Measurements from ENCODE around the gene NUMB. TPM values are rescaled to one million over a fixed set of nuclear protein-coding genes. Genes with fewer than 3 reads are reported as not detected.

The NUMB gene
- total and polyA plus RNA-seq, 2 of the 13 experiments (the other 11 are each of a cell fraction or from before 2014, with no cell fraction given), result 20.3 to 71.1 TPM

DNA sequence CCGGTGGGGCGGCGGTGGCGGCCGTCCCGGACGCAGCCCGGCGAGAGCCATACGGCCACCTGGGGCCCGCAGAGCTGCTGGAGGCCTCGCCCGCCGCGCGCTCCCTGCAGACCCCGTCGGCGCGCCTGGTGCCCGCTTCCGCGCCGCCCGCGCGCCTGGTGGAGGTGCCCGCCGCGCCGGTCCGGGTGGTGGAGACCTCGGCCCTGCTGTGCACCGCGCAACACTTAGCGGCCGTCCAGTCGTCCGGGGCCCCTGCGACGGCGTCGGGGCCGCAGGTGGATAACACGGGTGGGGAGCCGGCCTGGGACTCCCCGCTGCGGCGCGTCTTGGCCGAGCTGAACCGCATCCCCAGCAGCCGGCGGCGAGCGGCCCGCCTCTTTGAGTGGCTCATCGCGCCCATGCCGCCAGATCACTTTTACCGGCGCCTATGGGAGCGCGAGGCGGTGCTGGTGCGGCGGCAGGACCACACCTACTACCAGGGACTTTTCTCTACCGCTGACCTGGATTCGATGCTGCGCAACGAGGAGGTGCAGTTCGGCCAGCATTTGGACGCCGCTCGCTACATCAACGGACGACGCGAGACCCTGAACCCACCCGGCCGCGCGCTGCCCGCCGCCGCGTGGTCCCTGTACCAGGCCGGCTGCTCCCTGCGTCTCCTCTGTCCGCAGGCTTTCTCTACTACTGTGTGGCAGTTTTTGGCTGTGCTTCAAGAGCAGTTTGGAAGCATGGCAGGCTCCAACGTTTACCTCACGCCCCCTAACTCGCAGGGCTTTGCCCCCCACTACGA lies 33.1 kb upstream of the NUMB start (continued):
- TF ChIP-seq PHF8 (CRISPR knock-in tag; IDR thresholded peaks at IDR 0.05), result peak; percentile 4; the same call in 1 of the 2 replicates
- 0 out of 2 replicates have a peak, but pooled peaks have one; percentile 34 for TF ChIP-seq TMF1 (CRISPR knock-in tag; IDR thresholded peaks at IDR 0.05; ENCODE audit: low read depth)
- peak; percentile 52; the same call in 1 of the 2 replicates for TF ChIP-seq ZSCAN12 (CRISPR knock-in tag; IDR thresholded peaks at IDR 0.05)
- peak; percentile 70 for TF ChIP-seq RBFOX2 (IDR thresholded peaks at IDR 0.05; ENCODE audit: low read depth, low read length)
- peak; percentile 7 for TF ChIP-seq HNRNPK (IDR thresholded peaks at IDR 0.05; ENCODE audit: low read depth, low read length, poor library complexity, severe bottlenecking)
- TF ChIP-seq, protein P1, sequence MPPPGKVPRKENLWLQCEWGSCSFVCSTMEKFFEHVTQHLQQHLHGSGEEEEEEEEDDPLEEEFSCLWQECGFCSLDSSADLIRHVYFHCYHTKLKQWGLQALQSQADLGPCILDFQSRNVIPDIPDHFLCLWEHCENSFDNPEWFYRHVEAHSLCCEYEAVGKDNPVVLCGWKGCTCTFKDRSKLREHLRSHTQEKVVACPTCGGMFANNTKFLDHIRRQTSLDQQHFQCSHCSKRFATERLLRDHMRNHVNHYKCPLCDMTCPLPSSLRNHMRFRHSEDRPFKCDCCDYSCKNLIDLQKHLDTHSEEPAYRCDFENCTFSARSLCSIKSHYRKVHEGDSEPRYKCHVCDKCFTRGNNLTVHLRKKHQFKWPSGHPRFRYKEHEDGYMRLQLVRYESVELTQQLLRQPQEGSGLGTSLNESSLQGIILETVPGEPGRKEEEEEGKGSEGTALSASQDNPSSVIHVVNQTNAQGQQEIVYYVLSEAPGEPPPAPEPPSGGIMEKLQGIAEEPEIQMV (CRISPR knock-in tag; IDR thresholded peaks at IDR 0.05; ENCODE audit: low read depth), result peak; percentile 14; the same call in 1 of the 2 replicates
- TF ChIP-seq ZNF292 (CRISPR knock-in tag; IDR thresholded peaks at IDR 0.05; ENCODE audit: borderline replicate concordance, low read depth), result peak; percentile 47; the same call in 1 of the 2 replicates
- TF ChIP-seq GTF3A (CRISPR knock-in tag; conservative IDR thresholded peaks at IDR 0.05), result no peak
- TF ChIP-seq, protein P2, sequence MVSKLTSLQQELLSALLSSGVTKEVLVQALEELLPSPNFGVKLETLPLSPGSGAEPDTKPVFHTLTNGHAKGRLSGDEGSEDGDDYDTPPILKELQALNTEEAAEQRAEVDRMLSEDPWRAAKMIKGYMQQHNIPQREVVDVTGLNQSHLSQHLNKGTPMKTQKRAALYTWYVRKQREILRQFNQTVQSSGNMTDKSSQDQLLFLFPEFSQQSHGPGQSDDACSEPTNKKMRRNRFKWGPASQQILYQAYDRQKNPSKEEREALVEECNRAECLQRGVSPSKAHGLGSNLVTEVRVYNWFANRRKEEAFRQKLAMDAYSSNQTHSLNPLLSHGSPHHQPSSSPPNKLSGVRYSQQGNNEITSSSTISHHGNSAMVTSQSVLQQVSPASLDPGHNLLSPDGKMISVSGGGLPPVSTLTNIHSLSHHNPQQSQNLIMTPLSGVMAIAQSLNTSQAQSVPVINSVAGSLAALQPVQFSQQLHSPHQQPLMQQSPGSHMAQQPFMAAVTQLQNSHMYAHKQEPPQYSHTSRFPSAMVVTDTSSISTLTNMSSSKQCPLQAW (CRISPR knock-in tag; IDR thresholded peaks at IDR 0.05), result peak; percentile 29; the same call in 1 of the 2 replicates
- TF ChIP-seq, protein P3, sequence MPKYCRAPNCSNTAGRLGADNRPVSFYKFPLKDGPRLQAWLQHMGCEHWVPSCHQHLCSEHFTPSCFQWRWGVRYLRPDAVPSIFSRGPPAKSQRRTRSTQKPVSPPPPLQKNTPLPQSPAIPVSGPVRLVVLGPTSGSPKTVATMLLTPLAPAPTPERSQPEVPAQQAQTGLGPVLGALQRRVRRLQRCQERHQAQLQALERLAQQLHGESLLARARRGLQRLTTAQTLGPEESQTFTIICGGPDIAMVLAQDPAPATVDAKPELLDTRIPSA (CRISPR knock-in tag; IDR thresholded peaks at IDR 0.05; ENCODE audit: borderline replicate concordance), result 0 out of 2 replicates have a peak, but pooled peaks have one; percentile 31
- TF ChIP-seq ZNF660 (CRISPR knock-in tag; IDR thresholded peaks at IDR 0.05; ENCODE audit: borderline replicate concordance, low read depth), result no peak
- TF ChIP-seq ZNF883 (CRISPR knock-in tag; IDR thresholded peaks at IDR 0.05; ENCODE audit: not compliant biosample characterization), result peak; percentile 18
- TF ChIP-seq XRCC5 (optimal IDR thresholded peaks at IDR 0.05; ENCODE audit: low read length), result no peak
- peak; percentile 73 for TF ChIP-seq AGO2 (optimal IDR thresholded peaks at IDR 0.05; ENCODE audit: low read depth, low read length)
- no peak for TF ChIP-seq RARA (CRISPR knock-in tag; IDR thresholded peaks at IDR 0.05)
- peak; percentile 33 for TF ChIP-seq ZC3H13 (CRISPR knock-in tag; IDR thresholded peaks at IDR 0.05)
- peak; percentile 14; the same call in 1 of the 2 replicates for TF ChIP-seq NR2C2 (CRISPR knock-in tag; IDR thresholded peaks at IDR 0.05; ENCODE audit: borderline replicate concordance)
- TF ChIP-seq ATAD3A (CRISPR knock-in tag; IDR thresholded peaks at IDR 0.05), result no peak
- peak in 1 of 2 experiments; percentile 31; a peak in 2 of 4 replicates for TF ChIP-seq POLR2A (IDR thresholded peaks at IDR 0.05; ENCODE audit: insufficient read depth in 1 of 2, low read depth in 2 of 2, low read length in 2 of 2)
- peak; percentile 41 for TF ChIP-seq HOXA3 (CRISPR knock-in tag; IDR thresholded peaks at IDR 0.05)
- TF ChIP-seq ZNF354B (CRISPR knock-in tag; IDR thresholded peaks at IDR 0.05), result no peak
- TF ChIP-seq, protein P4, sequence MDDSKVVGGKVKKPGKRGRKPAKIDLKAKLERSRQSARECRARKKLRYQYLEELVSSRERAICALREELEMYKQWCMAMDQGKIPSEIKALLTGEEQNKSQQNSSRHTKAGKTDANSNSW (CRISPR knock-in tag; IDR thresholded peaks at IDR 0.05; ENCODE audit: borderline replicate concordance), result peak; percentile 44; the same call in 1 of the 2 replicates
- TF ChIP-seq ZNF709 (CRISPR knock-in tag; IDR thresholded peaks at IDR 0.05), result peak; percentile 47; the same call in 1 of the 2 replicates
- no peak for TF ChIP-seq HDAC6 (IDR thresholded peaks at IDR 0.05; ENCODE audit: low read depth, low read length)
- TF ChIP-seq ZNF776 (CRISPR knock-in tag; IDR thresholded peaks at IDR 0.05), result peak; percentile 40; the same call in 1 of the 2 replicates
